HG03354 (cell line): ENCODE measurements around the gene USP21.

Experiments
- ATAC-seq: cut with Tn5 transposase; IDR thresholded peaks from one replicate; pipeline ENCODE4 v1.9.1; 2021; ENCODE audit warnings: mild to moderate bottlenecking; ENCODE audit not compliant: unreplicated experiment, poor library complexity, severe bottlenecking

USP21 gene

GRCh38 chr1:161132410-161133219 is 26.7 kb upstream of the USP21 start, which contains the start of gene DEDD:
Gene DEDD (minus strand): TSS chr1:161132667. CDS start chr1:161124462, 8,205 bp downstream.
- peak; percentile 96 for ATAC-seq

DNA sequence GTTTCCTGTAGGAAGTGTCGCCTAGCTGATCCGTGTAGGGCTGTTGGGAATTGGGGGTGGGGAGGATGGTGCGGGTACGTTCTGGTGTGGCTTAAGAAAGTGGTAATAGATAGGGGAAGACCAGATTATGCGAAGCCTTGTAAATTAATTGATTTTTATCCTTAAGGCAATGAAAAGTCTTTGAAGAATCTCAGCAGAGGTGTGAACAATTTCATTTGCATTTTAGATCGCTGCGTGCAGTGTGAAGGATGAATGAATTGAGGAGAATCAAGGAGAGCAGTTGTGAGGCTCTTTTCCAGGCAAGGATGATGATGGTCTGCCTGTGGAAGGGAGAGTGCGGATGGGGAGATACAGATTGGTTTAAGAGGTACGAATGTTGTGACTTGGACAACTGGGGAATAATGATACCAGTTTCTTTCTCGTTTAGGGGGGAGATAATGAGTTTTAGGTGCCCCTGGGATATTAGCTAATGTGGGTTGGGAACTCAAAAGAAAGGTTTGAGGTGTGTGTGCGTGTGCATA is 26.0 kb upstream of the USP21 start:
- ATAC-seq = peak; percentile 13

DNA sequence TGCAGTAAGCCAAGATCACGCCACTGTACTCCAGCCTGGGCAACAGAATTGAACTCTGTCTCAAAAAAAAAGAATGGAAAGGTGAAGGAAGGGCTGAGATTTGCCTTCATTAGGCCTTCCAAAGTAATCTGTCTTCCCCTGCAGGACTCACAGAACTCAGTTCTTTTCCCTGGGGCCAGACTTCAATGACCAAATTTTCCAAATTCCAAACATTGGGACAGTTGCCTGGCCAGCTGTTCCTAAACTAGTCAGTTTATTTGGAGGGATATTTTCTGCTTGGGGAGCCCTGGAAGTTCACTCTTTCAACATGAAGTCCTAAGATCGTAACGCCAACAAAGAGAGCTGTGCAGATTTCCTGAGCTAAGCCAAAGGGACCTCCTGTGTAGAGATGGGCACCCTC is 21.4 kb upstream of the USP21 start:
- no peak for ATAC-seq

- ATAC-seq = no peak
These were observed 20.9 kb upstream of the USP21 start for GRCh38 chr1:161138431-161138830.

DNA sequence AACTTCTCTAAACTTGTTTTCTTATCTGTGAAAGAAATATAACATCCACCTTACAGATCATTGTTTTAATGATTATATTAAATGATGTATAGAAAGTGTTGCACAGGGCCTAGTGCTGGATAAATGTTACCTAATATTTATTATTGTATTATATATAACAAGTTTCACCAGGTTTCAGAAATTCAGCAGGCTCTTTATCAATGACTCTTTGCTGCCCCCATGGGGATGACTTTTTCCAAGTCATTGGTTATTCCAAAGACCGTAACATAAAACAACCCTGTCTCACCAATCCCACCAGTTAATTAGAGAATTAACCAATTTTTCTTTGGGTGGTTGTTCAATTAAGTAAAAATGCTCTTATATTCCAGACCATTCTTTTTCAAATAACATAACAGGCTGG is 19.5 kb upstream of the USP21 start:
- ATAC-seq = no peak

DNA sequence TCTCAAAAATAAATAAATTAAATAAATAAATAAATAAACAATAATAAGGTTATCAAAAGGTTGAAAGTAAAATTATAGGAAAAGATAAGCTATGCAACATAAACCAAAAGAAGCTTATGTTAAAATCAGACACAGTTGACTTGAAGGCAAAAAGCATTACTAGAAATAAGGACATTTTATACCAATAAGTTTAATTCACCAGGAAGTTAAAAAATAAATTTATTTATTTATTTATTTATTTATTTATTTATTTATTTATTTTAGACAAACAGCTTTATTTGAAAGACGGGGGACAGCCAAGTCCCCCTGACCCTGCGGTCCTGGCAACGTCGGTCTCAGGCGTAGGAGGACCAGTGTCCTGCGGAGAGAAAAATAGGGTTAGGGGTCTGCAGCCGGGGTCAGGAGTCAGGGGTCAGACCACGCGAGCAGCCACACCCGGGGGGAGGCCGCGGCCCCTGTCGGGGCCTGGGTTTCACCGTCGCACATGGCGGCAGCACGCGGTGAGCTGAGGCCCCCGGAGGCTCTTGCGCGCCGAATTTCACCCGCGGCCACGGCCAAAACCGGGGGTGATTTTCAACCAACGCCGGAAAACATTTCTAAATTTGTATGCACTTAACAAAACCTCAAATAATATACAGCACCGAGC is 18.4 kb upstream of the USP21 start:
- ATAC-seq = no peak

DNA sequence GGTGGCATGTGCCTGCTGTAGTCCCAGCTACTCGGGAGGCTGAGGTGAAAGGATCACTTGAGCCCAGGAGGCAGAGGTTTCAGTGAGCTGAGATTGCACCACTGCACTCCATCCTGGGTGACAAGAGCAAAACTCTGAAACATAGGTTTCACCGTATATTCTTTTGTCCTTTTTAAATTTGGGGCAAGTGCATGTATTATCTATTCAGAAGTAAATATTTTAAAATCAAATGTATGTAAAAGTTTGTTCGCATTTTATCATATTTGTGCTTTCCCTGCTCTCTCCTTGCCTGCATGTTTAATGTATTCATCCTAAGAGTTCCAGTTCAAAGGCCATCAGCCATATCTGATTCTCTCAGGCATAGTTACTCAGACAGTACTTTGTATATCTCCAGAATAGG is 13.5 kb upstream of the USP21 start:
- ATAC-seq = no peak

- ATAC-seq = peak; percentile 19
These were observed 6.1 kb upstream of the USP21 start for GRCh38 chr1:161153176-161153575.

- ATAC-seq = peak; percentile 91
These were observed 5.5 kb upstream of the USP21 start, which contains the start of gene UFC1 for GRCh38 chr1:161153682-161154337. Gene UFC1 (plus strand): TSS chr1:161153978. CDS start chr1:161153998, 20 bp downstream.

DNA sequence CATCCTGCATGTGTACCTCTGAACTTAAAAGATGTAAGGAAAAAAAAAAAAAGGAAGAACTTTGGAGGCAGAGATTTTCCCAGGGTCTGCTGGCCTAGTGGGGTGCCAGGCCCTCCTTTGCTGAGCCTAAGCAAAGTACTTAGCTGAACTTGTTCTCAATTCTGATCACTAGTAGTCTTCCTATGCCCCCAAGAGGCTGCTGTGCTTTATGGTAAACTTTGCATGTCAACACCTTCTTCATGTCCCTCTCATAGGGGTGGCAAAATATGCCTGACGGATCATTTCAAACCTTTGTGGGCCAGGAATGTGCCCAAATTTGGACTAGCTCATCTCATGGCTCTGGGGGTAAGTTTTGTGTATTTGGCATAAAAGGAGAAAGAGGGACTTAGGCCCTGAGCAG is 1.4 kb upstream of the USP21 start:
- no peak for ATAC-seq

- no peak for ATAC-seq
These were observed 837 bp upstream of the USP21 start for GRCh38 chr1:161158316-161159010.

GRCh38 chr1:161159913-161160243 is 578 bp downstream of the USP21 start:
- no peak for ATAC-seq

- ATAC-seq = no peak
These were observed 1.4 kb downstream of the USP21 start for GRCh38 chr1:161160671-161161145.

GRCh38 chr1:161161652-161162051 is 2.4 kb downstream of the USP21 start:
- ATAC-seq = no peak

DNA sequence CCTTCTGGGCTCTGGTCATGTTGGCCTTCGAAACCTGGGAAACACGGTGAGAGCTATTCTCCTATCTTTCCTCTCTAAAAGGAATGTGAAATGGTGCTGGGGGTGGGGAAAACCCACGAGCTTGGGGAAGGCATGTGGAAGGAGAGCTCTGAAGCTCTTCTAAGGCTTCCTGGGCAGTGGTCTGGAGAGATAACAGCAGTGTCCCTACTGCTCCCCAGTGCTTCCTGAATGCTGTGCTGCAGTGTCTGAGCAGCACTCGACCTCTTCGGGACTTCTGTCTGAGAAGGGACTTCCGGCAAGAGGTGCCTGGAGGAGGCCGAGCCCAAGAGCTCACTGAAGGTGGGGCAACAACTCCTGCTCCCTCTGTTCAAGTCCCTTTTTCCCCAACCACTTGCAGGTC is 2.8 kb downstream of the USP21 start:
- ATAC-seq = no peak

DNA sequence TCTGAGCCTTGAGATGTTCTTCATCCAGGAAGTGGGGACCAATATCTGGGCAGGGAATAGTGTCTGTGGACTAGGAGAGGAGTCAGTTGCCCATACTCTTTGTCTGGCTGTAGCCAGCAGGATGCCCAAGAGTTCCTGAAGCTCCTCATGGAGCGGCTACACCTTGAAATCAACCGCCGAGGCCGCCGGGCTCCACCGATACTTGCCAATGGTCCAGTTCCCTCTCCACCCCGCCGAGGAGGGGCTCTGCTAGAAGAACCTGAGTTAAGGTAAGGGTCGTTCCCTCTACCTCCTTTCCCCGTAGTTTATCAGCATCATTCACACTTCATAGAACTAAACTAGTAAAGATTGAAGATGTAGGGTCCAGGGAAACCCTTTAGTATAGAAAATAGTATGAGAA is 3.5 kb downstream of the USP21 start:
- ATAC-seq = no peak

- no peak for ATAC-seq
These were observed 4.5 kb downstream of the USP21 start for GRCh38 chr1:161163793-161164192.

GRCh38 chr1:161164901-161165610 is 5.8 kb downstream of the USP21 start:
- ATAC-seq = no peak
